GM23338 (cell line): ENCODE data around the gene CFAP74. TPM values are rescaled to one million over a fixed set of nuclear protein-coding genes. Genes with fewer than 3 reads are reported as not detected.
A peak's percentile ranks its signal among the peaks of the same experiment; 100 is the strongest.

Experiments used
- ATAC-seq: fragments of 200-7000 bp; cut with Tn5 transposase; 3 replicates; pipeline ENCODE4 v1.9.1; 2020
- DNase-seq: peaks from one replicate; pipeline ENCODE4 v3.0.0-alpha.2; 2015; ENCODE audit warnings: low spot score
- H2AFZ ChIP-seq: fragments of 200-600 bp; sonication (generic); 2 replicates; pipeline ENCODE4 v1.8.0; 2016; ENCODE audit warnings: antibody characterized with exemption, mild to moderate bottlenecking, moderate library complexity
- H3F3A ChIP-seq: fragments of 200-600 bp; sonication (generic); replicated peaks from 2 replicates; pipeline ENCODE4 v1.8.0; 2017; ENCODE audit warnings: antibody characterized with exemption, mixed run types, low read depth
- H3K27ac ChIP-seq: fragments of 200-600 bp; sonication (generic); 2 replicates; pipeline ENCODE4 v1.6.1; 2016; ENCODE audit warnings: low read depth
- H3K27me3 ChIP-seq: fragments of 200-600 bp; sonication (generic); 2 replicates; pipeline ENCODE4 v1.8.0; 2016; ENCODE audit warnings: mild to moderate bottlenecking, mixed run types, moderate library complexity; ENCODE audit not compliant: insufficient read depth
- H3K36me3 ChIP-seq: fragments of 200-600 bp; sonication (generic); 2 replicates; pipeline ENCODE4 v1.8.0; 2016; ENCODE audit warnings: mild to moderate bottlenecking; ENCODE audit not compliant: insufficient read depth
- H3K4me1 ChIP-seq: fragments of 200-600 bp; sonication (generic); 2 replicates; pipeline ENCODE4 v1.8.0; 2016; ENCODE audit warnings: mild to moderate bottlenecking, moderate library complexity; ENCODE audit not compliant: insufficient read depth
- H3K4me2 ChIP-seq: fragments of 200-600 bp; sonication (generic); 2 replicates; pipeline ENCODE4 v1.7.1; 2017; ENCODE audit warnings: mixed run types
- H3K4me3 ChIP-seq: fragments of 200-600 bp; sonication (generic); 2 replicates; pipeline ENCODE4 v1.6.1; 2016; ENCODE audit warnings: mixed run types
- H3K79me2 ChIP-seq: fragments of 200-600 bp; sonication (generic); replicated peaks from 2 replicates; pipeline ENCODE4 v1.8.0; 2017; ENCODE audit warnings: mild to moderate bottlenecking; ENCODE audit not compliant: insufficient read depth
- H3K9me2 ChIP-seq: fragments of 200-600 bp; sonication (generic); 2 replicates; pipeline ENCODE4 v1.8.0; 2017; ENCODE audit not compliant: insufficient read depth
- H4K20me1 ChIP-seq: fragments of 200-600 bp; sonication (generic); replicated peaks from 2 replicates; pipeline ENCODE4 v1.8.0; 2017; ENCODE audit warnings: mild to moderate bottlenecking; ENCODE audit not compliant: insufficient read depth
- H3K27ac Mint-ChIP-seq: 2 replicates; pipeline ENCODE4 v1.8.0; 2020; ENCODE audit warnings: inconsistent platforms, mild to moderate bottlenecking, moderate library complexity, mixed read lengths
- H3K27me3 Mint-ChIP-seq: 3 replicates; pipeline ENCODE4 v1.8.0; 2022; ENCODE audit warnings: low read depth, mild to moderate bottlenecking, moderate library complexity, mixed read lengths, inconsistent platforms; ENCODE audit not compliant: insufficient read depth, poor library complexity
- H3K36me3 Mint-ChIP-seq: 3 replicates; pipeline ENCODE4 v1.8.0; 2021; ENCODE audit warnings: low read depth, mild to moderate bottlenecking, inconsistent platforms, moderate library complexity, mixed read lengths
- H3K4me1 Mint-ChIP-seq: 3 replicates; pipeline ENCODE4 v1.8.0; 2020; ENCODE audit warnings: mild to moderate bottlenecking, inconsistent platforms, mixed read lengths
- H3K4me3 Mint-ChIP-seq: 3 replicates; pipeline ENCODE4 v1.8.0; 2021; ENCODE audit warnings: moderate library complexity, mild to moderate bottlenecking, inconsistent platforms, mixed read lengths
- H3K9me3 Mint-ChIP-seq: 3 replicates; pipeline ENCODE4 v1.8.0; 2020; ENCODE audit warnings: moderate library complexity, mild to moderate bottlenecking, inconsistent platforms, mixed read lengths
- CTCF ChIP-seq, 2 experiments: fragments of 200-600 bp in 1 of 2; sonication (generic) in 1 of 2; conservative IDR thresholded peaks; 2 replicates each; pipeline versions ENCODE4 v1.5.1 to v1.6.1; 2016 to 2017; ENCODE audit warnings: antibody characterized with exemption in 2 of 2, low read depth in 2 of 2, mild to moderate bottlenecking in 2 of 2, moderate library complexity in 1 of 2
- JUNB ChIP-seq: IDR thresholded peaks from one replicate; pipeline ENCODE4 v1.6.1; 2016; ENCODE audit warnings: antibody characterized with exemption; ENCODE audit not compliant: unreplicated experiment
- POLR2AphosphoS5 ChIP-seq: IDR thresholded peaks from 2 replicates; pipeline ENCODE4 v1.6.1; 2016; ENCODE audit warnings: antibody characterized with exemption, low read depth
- STAT1 ChIP-seq: IDR thresholded peaks from one replicate; pipeline ENCODE4 v1.6.1; 2016; ENCODE audit warnings: antibody characterized with exemption; ENCODE audit not compliant: unreplicated experiment
- polyA plus RNA-seq: library from polyadenylated mRNA; unstranded; fragments of >200 nt; fragmentation: Nextera tagmentation; extraction: Ambion mirVana; gene quantifications from 2 replicates; pipeline ENCODE4 v1.2.1, GENCODE V29; 2016
- total RNA-seq: library from RNA; depleted of rRNA; stranded (reverse); fragments of >200 nt; shearing (Covaris generic); gene quantifications from 2 replicates; pipeline ENCODE4 v1.2.3, GENCODE V29; 2014

Gene CFAP74
- total and polyA plus RNA-seq, 2 experiments from 2014 or later = 0.21 TPM; not detected in 1

GRCh38 chr1:1880617-1881312 is 122.8 kb downstream of the CFAP74 start:
- Histone ChIP-seq H3K9me2 (no peaks in the 10 kb centered on the region), H3K4me1 (peaks cover 26% of the 10 kb centered on the region), H4K20me1 (peaks cover 98% of the 10 kb centered on the region), H3K79me2 (peaks cover 100% of the 10 kb centered on the region), H3F3A (peaks cover 11% of the 10 kb centered on the region; the same call in 1 of the 2 replicates), H3K4me3 (no peak overlapping the region), H3K4me2 (no peak overlapping the region), H3K27me3 (no peaks in the 10 kb centered on the region), H2AFZ (no peak overlapping the region), H3K36me3 (peaks cover 7% of the 10 kb centered on the region; the same call in 1 of the 2 replicates), H3K27ac (peak overlapping the region; percentile 76)
- Mint-ChIP-seq H3K27me3 (no peaks in the 10 kb centered on the region), H3K9me3 (peaks cover 6% of the 10 kb centered on the region), H3K4me1 (peaks cover 34% of the 10 kb centered on the region), H3K36me3 (peaks cover 40% of the 10 kb centered on the region), H3K4me3 (no peak overlapping the region; the same call in 2 of the 3 replicates), H3K27ac (peak overlapping the region; percentile 25; the same call in 1 of the 2 replicates)
- ATAC-seq (peak; percentile 18; the same call in 2 of the 3 replicates), DNase-seq (no peak)
- TF ChIP-seq STAT1 = no peak
- TF ChIP-seq POLR2AphosphoS5 = no peak

- H4K20me1 ChIP-seq = peaks cover 98% of the 10 kb centered on the region
- H3K36me3 ChIP-seq = peaks cover 13% of the 10 kb centered on the region; the same call in 1 of the 2 replicates
- H3K9me2 ChIP-seq = no peaks in the 10 kb centered on the region
- ATAC-seq (no peak), DNase-seq (no peak)
- Mint-ChIP-seq H3K4me1 (peaks cover 34% of the 10 kb centered on the region), H3K36me3 (peaks cover 48% of the 10 kb centered on the region), H3K9me3 (peaks cover 14% of the 10 kb centered on the region), H3K27ac (no peak overlapping the region), H3K4me3 (no peak overlapping the region), H3K27me3 (peaks cover under 1% of the 10 kb centered on the region)
- H3K27me3 ChIP-seq = no peaks in the 10 kb centered on the region
- no peak overlapping the region for H3K27ac ChIP-seq
- H3F3A ChIP-seq = peaks cover 11% of the 10 kb centered on the region; the same call in 1 of the 2 replicates
- peaks cover 26% of the 10 kb centered on the region for H3K4me1 ChIP-seq
- no peak overlapping the region for H3K4me3 ChIP-seq
- no peak overlapping the region for H3K4me2 ChIP-seq
- no peak for TF ChIP-seq JUNB
- H3K79me2 ChIP-seq = peaks cover 100% of the 10 kb centered on the region
- H2AFZ ChIP-seq = no peak overlapping the region
Observed at GRCh38 chr1:1879942-1880341, 123.6 kb downstream of the CFAP74 start.

- no peak overlapping the region for H3K27ac Mint-ChIP-seq
- H2AFZ ChIP-seq = no peak overlapping the region
- peaks cover 94% of the 10 kb centered on the region for H4K20me1 ChIP-seq
- no peaks in the 10 kb centered on the region for H3K27me3 ChIP-seq
- H3K36me3 Mint-ChIP-seq = peaks cover 58% of the 10 kb centered on the region
- peak overlapping the region; percentile 63; the same call in 1 of the 2 replicates for H3K27ac ChIP-seq
- peaks cover 20% of the 10 kb centered on the region for H3K9me3 Mint-ChIP-seq
- ATAC-seq (no peak), DNase-seq (no peak)
- no peak for TF ChIP-seq CTCF (conservative IDR thresholded peaks at IDR 0.05; ENCODE audit: low read depth in 2 of 2)
- peaks cover 28% of the 10 kb centered on the region for H3K4me1 Mint-ChIP-seq
- peaks cover 5% of the 10 kb centered on the region for H3K27me3 Mint-ChIP-seq
- no peak overlapping the region for H3K4me3 Mint-ChIP-seq
- peaks cover 16% of the 10 kb centered on the region for H3K4me1 ChIP-seq
- H3K9me2 ChIP-seq = no peaks in the 10 kb centered on the region
- peaks cover 100% of the 10 kb centered on the region for H3K79me2 ChIP-seq
- no peak overlapping the region for H3K4me2 ChIP-seq
- peaks cover 13% of the 10 kb centered on the region; the same call in 1 of the 2 replicates for H3K36me3 ChIP-seq
- no peak overlapping the region for H3K4me3 ChIP-seq
- peaks cover 15% of the 10 kb centered on the region; the same call in 1 of the 2 replicates for H3F3A ChIP-seq
Observed at GRCh38 chr1:1877865-1878436, 125.6 kb downstream of the CFAP74 start.
